GM12873 (cell line): ENCODE data around the gene NHS.

ENCODE experiments used
- TF ChIP-seq, protein P1 (sequence below): IDR thresholded peaks from 2 replicates; pipeline ENCODE4 v1.5.1; 2012; ENCODE audit warnings: low read depth, mild to moderate bottlenecking, moderate library complexity, low read length, control low read depth; ENCODE audit not compliant: insufficient read depth; ENCODE audit errors: missing control alignments

NHS gene

DNA sequence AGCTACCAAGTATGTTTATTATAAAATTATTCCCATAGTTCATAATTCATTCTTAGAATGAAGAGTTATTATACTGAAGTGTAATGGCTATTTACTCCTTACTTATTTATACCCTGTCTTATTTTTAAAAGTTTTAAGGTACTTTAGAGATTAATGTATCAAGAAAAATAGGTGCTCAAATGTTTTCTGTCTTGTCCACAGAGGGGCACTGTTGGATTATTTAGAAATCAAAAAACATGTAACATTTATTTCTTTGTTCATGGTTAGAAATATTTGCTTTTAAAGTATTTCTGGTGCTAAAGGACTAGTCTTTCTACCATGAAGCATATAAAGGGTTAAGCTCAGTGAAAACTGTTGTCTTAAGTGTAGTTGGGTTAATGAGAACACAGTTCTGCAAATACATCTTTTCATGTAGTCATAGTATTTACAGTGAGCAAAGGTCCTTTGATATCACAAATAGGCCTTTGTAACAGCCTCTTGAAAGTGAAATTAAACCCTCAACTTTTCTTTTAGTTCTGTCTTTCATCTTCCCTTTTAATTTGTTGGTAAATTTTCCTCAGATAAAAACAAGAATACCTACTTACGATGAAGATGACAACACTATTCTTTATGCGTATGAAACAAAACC lies 370.0 kb downstream of the NHS start:
- TF ChIP-seq, protein P1, sequence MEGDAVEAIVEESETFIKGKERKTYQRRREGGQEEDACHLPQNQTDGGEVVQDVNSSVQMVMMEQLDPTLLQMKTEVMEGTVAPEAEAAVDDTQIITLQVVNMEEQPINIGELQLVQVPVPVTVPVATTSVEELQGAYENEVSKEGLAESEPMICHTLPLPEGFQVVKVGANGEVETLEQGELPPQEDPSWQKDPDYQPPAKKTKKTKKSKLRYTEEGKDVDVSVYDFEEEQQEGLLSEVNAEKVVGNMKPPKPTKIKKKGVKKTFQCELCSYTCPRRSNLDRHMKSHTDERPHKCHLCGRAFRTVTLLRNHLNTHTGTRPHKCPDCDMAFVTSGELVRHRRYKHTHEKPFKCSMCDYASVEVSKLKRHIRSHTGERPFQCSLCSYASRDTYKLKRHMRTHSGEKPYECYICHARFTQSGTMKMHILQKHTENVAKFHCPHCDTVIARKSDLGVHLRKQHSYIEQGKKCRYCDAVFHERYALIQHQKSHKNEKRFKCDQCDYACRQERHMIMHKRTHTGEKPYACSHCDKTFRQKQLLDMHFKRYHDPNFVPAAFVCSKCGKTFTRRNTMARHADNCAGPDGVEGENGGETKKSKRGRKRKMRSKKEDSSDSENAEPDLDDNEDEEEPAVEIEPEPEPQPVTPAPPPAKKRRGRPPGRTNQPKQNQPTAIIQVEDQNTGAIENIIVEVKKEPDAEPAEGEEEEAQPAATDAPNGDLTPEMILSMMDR: no peak

DNA sequence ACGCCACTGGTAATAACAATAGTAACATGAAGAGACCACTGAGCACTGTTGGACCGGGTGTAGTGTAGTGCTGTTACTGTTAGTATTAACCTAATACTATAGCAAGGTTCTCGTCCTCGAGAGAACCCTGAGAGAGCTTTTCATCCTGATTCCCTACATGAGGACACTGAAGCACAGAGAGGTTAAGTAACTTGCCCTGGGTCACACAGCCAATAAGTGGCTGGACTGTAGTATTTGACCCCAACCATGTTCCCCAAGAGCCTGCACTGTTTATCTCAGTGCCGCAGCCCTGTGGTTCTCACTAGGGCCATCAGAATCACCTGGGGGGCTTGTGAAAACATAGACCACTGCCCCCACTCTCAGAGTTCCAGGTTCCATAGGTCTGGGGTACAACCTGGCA lies 372.7 kb downstream of the NHS start:
- TF ChIP-seq, protein P1: no peak

DNA sequence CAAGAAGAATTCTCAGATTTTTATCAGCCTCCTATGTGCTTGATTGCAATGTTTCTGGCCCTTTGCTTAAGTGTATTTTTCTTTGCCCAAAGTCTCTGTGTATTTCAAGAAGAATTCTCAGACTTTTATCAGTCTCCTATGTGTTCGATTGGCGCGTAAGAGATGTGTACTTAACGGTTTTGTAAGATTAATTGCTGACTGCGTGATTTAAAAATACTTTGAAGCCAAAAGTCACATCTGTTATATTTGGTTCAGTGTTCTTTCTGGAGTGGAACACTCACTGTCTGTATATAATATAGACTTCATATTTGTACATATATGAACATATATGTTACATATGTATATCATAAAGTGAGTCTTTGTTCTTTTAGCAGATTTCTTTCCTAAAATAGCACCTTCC lies 373.7 kb downstream of the NHS start:
- TF ChIP-seq, protein P1: no peak

DNA sequence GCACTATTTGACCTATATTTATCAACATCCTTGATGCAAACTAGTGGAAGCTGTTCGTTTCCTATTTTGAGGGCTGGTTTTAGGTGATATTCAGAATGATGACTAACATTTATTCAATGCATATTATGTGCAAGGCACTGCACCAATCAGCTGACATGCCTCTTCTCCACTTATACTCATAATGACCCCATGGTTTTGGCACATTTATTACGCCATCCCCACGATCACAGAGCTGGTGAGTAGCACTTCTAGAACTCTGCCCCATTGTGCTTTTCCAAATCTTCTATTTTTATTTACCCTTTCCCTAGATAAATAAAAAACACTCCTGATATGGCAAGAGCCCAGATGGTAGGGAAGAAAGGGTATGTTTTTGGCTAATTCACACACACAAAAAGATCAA lies 375.4 kb downstream of the NHS start:
- TF ChIP-seq, protein P1: no peak

DNA sequence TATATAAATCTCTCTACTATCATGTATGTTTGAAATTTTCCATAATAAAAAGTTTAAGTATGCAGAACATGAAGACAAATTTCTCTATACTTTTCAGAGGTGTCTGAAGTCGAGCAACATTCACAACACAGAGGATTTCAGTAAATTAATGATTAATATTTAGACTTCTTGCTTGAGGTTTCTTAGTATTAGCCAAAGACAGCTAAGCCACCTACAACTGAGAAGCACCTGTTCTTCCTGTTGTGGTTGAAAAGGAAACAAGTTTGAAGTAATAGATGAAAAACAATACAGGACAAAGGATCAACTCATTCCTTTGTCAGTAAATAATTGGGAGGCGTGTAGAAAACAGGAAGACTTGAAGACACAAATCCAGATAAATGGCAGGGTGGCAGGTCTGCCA lies 383.4 kb downstream of the NHS start:
- TF ChIP-seq, protein P1: no peak

DNA sequence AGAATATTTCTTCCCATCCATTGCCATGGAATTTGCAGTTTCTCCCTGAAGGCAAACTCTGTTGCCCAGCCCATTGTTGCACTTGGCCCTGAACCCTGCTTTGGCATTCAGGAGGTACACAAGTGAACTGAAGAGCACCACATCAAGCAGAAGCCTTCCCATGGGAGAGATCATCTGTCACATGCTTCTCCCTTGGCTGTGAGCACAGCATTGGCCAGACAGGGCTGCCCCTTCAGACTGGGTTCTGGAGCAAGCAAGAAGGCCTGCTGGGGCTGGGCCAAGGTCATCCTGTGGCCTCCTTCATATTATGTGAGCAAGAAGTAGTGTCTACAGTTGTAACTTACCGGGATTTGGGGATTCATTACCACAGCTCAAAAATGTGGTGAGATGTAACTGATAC lies 385.0 kb downstream of the NHS start:
- TF ChIP-seq, protein P1: no peak

DNA sequence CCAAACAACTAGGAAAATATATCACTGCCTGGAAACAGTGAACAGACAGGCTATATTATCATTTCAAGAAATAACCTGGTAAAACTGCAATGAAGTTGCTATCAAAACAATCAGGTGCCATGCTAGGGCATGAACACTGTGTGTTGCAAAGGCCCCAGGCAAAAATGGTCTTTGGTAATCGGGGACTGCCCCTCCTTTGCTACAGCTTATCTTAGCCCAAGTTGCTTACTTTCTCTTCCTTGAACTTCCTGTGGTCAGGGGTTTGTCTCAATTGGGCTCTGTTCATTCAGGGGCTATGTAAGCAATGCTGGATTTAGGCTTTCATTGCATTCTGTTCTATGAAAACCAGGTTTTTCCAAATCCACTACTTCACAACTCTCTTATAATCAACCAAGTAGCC lies 392.7 kb downstream of the NHS start:
- TF ChIP-seq, protein P1: no peak

DNA sequence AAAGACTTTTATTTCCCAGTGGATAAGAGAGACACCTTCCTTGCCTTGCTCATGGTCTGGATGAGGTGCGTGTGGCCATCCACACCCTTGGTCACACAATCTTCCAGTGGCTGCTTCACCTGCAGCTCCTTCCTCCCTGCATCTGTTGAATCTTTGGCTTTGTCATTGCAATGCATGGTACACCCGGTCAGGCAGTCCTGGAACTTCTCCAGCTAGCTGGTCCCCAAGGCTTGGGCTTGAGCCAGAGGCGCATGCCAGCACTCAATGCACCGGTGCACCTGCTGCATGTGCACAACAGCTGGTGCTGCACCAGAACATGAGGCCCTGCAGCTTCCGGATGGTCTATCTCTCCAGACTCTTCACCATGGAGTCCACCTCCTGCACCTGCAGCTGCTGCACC lies 394.0 kb downstream of the NHS start:
- TF ChIP-seq, protein P1: no peak
